T follicular helper cell (primary cell): ENCODE results near the gene MN1.

Source experiments
- DNase-seq: peaks from one replicate; pipeline ENCODE4 v3.0.0-alpha.2; 2020; ENCODE audit warnings: low read depth

The MN1 gene

GRCh38 chr22:27716074-27716473, 85.5 kb downstream of the MN1 start:
- DNase-seq: no peak

GRCh38 chr22:27715106-27715505, 86.5 kb downstream of the MN1 start:
- no peak for DNase-seq

GRCh38 chr22:27714068-27714467, 87.5 kb downstream of the MN1 start:
- DNase-seq: no peak

- DNase-seq: no peak
Measured at GRCh38 chr22:27713461-27713860, 88.1 kb downstream of the MN1 start.

GRCh38 chr22:27711756-27712155, 89.8 kb downstream of the MN1 start:
- DNase-seq: no peak

- no peak for DNase-seq
Measured at GRCh38 chr22:27711012-27711411, 90.5 kb downstream of the MN1 start.

GRCh38 chr22:27709919-27710675, 91.5 kb downstream of the MN1 start:
- no peak for DNase-seq

- DNase-seq: no peak
Measured at GRCh38 chr22:27706489-27706888, 95.1 kb downstream of the MN1 start.

- DNase-seq: no peak
Measured at GRCh38 chr22:27705408-27706080, 96.0 kb downstream of the MN1 start.

GRCh38 chr22:27704581-27704980, 97.0 kb downstream of the MN1 start:
- DNase-seq: no peak

- no peak for DNase-seq
Measured at GRCh38 chr22:27699383-27700019, 102.1 kb downstream of the MN1 start.

- no peak for DNase-seq
Measured at GRCh38 chr22:27698813-27699212, 102.7 kb downstream of the MN1 start.
